RWPE2 (cell line): ENCODE results near the gene SOX9.
A peak's percentile ranks its signal among the peaks of the same experiment; 100 is the strongest.

Experiments used
- ATAC-seq: fragments of 200-7000 bp; cut with Tn5 transposase; 3 replicates; pipeline ENCODE4 v1.9.1; 2021; ENCODE audit warnings: low read depth
- DNase-seq: peaks from one replicate; pipeline ENCODE4 v3.0.0-alpha.2; 2020; ENCODE audit warnings: low spot score
- H3K27ac ChIP-seq: fragments of 450-650 bp; 2 replicates; pipeline ENCODE4 v1.5.1; 2017; ENCODE audit warnings: mild to moderate bottlenecking; ENCODE audit not compliant: poor library complexity, severe bottlenecking
- H3K27me3 ChIP-seq: fragments of 250-450 bp; sonication (Bioruptor Pico); 2 replicates; pipeline ENCODE4 v1.5.1; 2021; ENCODE audit warnings: mild to moderate bottlenecking, moderate library complexity; ENCODE audit not compliant: insufficient read depth, poor library complexity, severe bottlenecking
- H3K36me3 ChIP-seq: fragments of 250-450 bp; sonication (Bioruptor Pico); 2 replicates; pipeline ENCODE4 v1.5.1; 2020; ENCODE audit warnings: low read depth, mild to moderate bottlenecking, moderate library complexity
- H3K4me1 ChIP-seq: fragments of 250-450 bp; sonication (Bioruptor Pico); 2 replicates; pipeline ENCODE4 v1.5.1; 2021; ENCODE audit warnings: mild to moderate bottlenecking, moderate library complexity; ENCODE audit not compliant: insufficient read depth, poor library complexity, severe bottlenecking
- H3K4me3 ChIP-seq: fragments of 250-450 bp; sonication (Bioruptor Pico); 2 replicates; pipeline ENCODE4 v1.5.1; 2021; ENCODE audit warnings: mild to moderate bottlenecking, moderate library complexity; ENCODE audit not compliant: severe bottlenecking
- H3K9me3 ChIP-seq: fragments of 250-450 bp; sonication (Bioruptor Pico); 2 replicates; pipeline ENCODE4 v1.5.1; 2021; ENCODE audit warnings: mild to moderate bottlenecking, moderate library complexity; ENCODE audit not compliant: severe bottlenecking
- CTCF ChIP-seq: fragments of 450-650 bp; IDR thresholded peaks from one replicate; pipeline ENCODE4 v1.5.1; 2017; ENCODE audit warnings: mild to moderate bottlenecking, moderate library complexity; ENCODE audit not compliant: poor library complexity, severe bottlenecking

SOX9 gene

DNA sequence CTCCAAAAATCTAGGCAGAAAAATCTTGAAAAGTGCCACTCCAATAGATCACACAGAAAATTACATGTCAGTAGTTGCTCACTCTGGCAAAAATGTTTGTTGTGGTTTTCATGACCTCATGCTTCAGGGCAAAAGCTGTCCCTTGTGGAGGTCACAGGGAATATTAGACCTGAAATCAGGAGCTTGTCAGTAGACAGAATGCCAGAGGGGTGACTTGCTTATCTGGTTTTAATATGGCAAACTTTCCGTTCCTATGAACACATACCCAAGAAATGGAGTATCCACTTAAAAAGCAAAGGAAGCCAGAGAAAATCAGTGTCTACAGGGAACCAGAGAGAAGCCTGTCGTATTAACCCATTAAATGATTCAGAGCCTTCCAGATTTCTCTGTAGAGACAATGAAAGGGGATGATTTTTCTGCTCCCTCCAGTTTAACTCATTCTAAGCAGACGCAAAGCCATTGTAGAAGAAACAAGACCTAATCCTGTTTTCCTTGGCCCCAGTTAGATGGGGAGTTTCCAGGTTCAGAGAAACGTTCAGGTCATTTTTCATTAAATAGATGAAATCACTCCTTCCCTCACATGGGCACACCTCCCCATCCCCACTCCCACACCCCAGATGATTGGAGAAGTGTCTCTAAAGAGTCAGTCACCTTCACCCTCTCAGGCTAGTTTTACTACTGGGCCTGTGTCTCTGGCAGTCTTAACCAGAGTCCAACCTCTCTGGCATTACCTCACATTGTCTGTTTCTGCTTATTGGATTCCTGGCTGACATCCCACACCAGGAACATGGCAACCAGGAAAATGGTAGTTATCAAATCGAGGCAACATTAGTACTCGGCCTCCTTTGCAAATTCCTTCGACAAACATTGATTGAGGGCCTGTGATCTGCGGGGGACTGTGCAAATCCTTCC is 6.0 kb downstream of the SOX9 start:
- Histone ChIP-seq H3K27ac (peak overlapping the region; percentile 28), H3K4me1 (peaks cover 30% of the 10 kb centered on the region), H3K9me3 (no peaks in the 10 kb centered on the region), H3K36me3 (peaks cover 38% of the 10 kb centered on the region), H3K4me3 (no peak overlapping the region), H3K27me3 (no peaks in the 10 kb centered on the region)
- no peak for DNase-seq
- no peak for TF ChIP-seq CTCF
- peak; percentile 34 for ATAC-seq

GRCh38 chr17:72128039-72128438 is 7.2 kb downstream of the SOX9 start:
- ATAC-seq = no peak
- no peak overlapping the region for H3K4me3 ChIP-seq
- H3K27me3 ChIP-seq = no peaks in the 10 kb centered on the region
- H3K27ac ChIP-seq = no peak overlapping the region
- peaks cover 30% of the 10 kb centered on the region for H3K4me1 ChIP-seq
- peaks cover 31% of the 10 kb centered on the region for H3K36me3 ChIP-seq
- no peaks in the 10 kb centered on the region for H3K9me3 ChIP-seq
- no peak for TF ChIP-seq CTCF
- no peak for DNase-seq

GRCh38 chr17:72134608-72135394 is 14.0 kb downstream of the SOX9 start:
- no peak overlapping the region for H3K4me3 ChIP-seq
- no peak for TF ChIP-seq CTCF
- no peak for DNase-seq

DNA sequence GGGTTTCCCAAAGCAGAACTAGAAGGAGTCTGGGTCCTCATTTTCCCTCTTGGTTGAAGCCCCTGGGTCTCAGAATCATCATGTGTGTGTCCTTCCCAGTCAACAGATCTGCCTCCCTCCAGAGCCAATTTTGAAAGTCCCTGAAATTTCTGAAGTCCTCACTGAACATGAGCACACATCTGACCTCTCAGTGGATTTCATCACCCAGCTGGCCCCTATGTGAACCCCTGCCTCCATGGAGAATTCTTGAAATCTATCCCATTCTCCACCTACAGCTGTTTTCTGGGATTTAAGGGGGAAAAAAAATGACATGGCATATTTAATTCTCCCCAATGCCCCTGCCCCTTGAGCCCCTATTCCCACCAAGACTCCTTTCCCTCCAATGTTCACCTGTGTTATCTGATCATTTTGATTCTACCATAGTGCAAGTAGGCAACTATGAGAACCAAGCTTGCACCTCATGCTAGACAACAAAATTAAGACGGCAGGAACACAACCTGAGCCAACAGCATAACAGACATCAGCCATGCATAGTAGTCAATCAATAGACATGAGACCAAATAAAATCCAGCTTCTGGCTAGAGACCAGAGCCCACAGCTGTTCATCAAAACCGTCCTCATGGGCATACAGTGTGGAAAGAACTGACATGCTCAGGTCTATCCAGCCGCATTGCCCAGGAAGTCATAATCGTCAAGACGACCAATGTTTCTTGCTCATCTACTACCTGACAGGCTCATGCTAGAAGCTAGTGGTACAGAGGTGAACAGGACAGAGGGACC is 14.9 kb downstream of the SOX9 start:
- no peak for TF ChIP-seq CTCF
- Histone ChIP-seq H3K36me3 (no peaks in the 10 kb centered on the region), H3K9me3 (no peaks in the 10 kb centered on the region), H3K4me1 (peaks cover 34% of the 10 kb centered on the region), H3K4me3 (no peak overlapping the region), H3K27me3 (no peaks in the 10 kb centered on the region), H3K27ac (no peak overlapping the region)
- ATAC-seq (no peak), DNase-seq (no peak)

More at GRCh38 chr17:72134608-72135394, 14.0 kb downstream of the SOX9 start:
- Histone ChIP-seq H3K27me3 (no peaks in the 10 kb centered on the region), H3K4me1 (peaks cover 34% of the 10 kb centered on the region), H3K27ac (no peak overlapping the region), H3K9me3 (no peaks in the 10 kb centered on the region), H3K36me3 (no peaks in the 10 kb centered on the region)
- no peak for ATAC-seq
